Lung (tissue), 12 donors: ENCODE measurements around the gene MMP8. TPM values are rescaled to one million over a fixed set of nuclear protein-coding genes. Genes with fewer than 3 reads are reported as not detected.

Experiments
- ATAC-seq: fragments of 200-7000 bp; cut with Tn5 transposase; one replicate; pipeline ENCODE4 v1.9.1; 2020; ENCODE audit warnings: moderate number of reproducible peaks; ENCODE audit not compliant: insufficient read depth, low FRiP score
- DNase-seq, 3 donors: peaks; one replicate each; pipeline ENCODE4 v3.0.0-alpha.2; 2013 to 2017
- H3K27ac ChIP-seq, 2 donors: one replicate each; pipeline ENCODE4 v1.5.1; 2013; ENCODE audit warnings: mild to moderate bottlenecking in 2 of 2, moderate library complexity in 2 of 2, control low read depth in 1 of 2, inconsistent platforms in 1 of 2, low read depth in 1 of 2, low read length in 1 of 2
- H3K27me3 ChIP-seq, 3 donors: one replicate each; pipeline ENCODE4 v1.5.1; 2013; ENCODE audit warnings: low read length in 2 of 3; ENCODE audit not compliant: control insufficient read depth in 3 of 3, insufficient read depth in 3 of 3
- H3K36me3 ChIP-seq, 4 donors: one replicate each; pipeline ENCODE4 v1.5.1; 2013; ENCODE audit warnings: low read length in 4 of 4, mild to moderate bottlenecking in 1 of 4, moderate library complexity in 1 of 4; ENCODE audit not compliant: control insufficient read depth in 4 of 4, insufficient read depth in 4 of 4
- H3K4me1 ChIP-seq, 5 donors: one replicate each; pipeline ENCODE4 v1.5.1; 2013; ENCODE audit warnings: low read length in 5 of 5, mild to moderate bottlenecking in 2 of 5, moderate library complexity in 1 of 5; ENCODE audit not compliant: control insufficient read depth in 5 of 5, insufficient read depth in 5 of 5
- H3K4me3 ChIP-seq: one replicate; pipeline ENCODE4 v1.5.1; 2013; ENCODE audit warnings: mild to moderate bottlenecking, control low read depth, moderate library complexity
- H3K9ac ChIP-seq, 2 donors: one replicate each; pipeline ENCODE4 v1.5.1; 2013; ENCODE audit warnings: low read length in 2 of 2, control low read depth in 1 of 2; ENCODE audit not compliant: insufficient read depth in 1 of 2
- H3K9me3 ChIP-seq, 4 donors: one replicate each; pipeline ENCODE4 v1.5.1; 2013; ENCODE audit warnings: low read length in 3 of 4, mild to moderate bottlenecking in 1 of 4, moderate library complexity in 1 of 4; ENCODE audit not compliant: control insufficient read depth in 4 of 4, insufficient read depth in 3 of 4
- CTCF ChIP-seq: IDR thresholded peaks from 2 replicates; pipeline ENCODE4 v1.5.1; 2012; ENCODE audit warnings: mild to moderate bottlenecking; ENCODE audit errors: control extremely low read depth, extremely low read depth
- WGBS, 2 donors: extraction: QIAGEN DNeasy Blood & Tissue Kit; methylation state at CpG; one replicate each; pipeline ENCODE4 v1.1.7; 2013; 5-methylcytosine and 5-hydroxymethylcytosine counted together
- polyA plus RNA-seq, 2 donors: library from polyadenylated mRNA; stranded (reverse); fragments of 200-250 nt; gene quantifications; one replicate each; pipeline ENCODE4 v1.2.1, GENCODE V29; 2013
- total RNA-seq, 2 donors: library from RNA; depleted of rRNA in 1 of 2; stranded (reverse); fragments of >200 nt in 1 of 2; gene quantifications; one replicate each; pipeline ENCODE4 v1.2.1, GENCODE V29; 2014 to 2021
- donor health status: control.
- donor health status: control.
- donor health status: Bipolar disorder and iron deficiency.
- donor health status: healthy.
- donor health status: DM: yes; HTN: yes; CAD: no.

Gene MMP8
- total and polyA plus RNA-seq, 4 donors: 0.30 to 77.5 (median 1.6) TPM

- Histone ChIP-seq H3K9ac (no peak overlapping the region), H3K27me3 (no peaks in the 10 kb centered on the region), H3K27ac (no peak overlapping the region), H3K4me1 (no peaks in the 10 kb centered on the region), H3K36me3 (no peaks in the 10 kb centered on the region), H3K4me3 (no peak overlapping the region), H3K9me3 (no peaks in the 10 kb centered on the region)
- ATAC-seq: no peak
- no peak for DNase-seq
- TF ChIP-seq CTCF: no peak
- 76 to 88% methylated on average over 3 of the region's 3 CpGs for WGBS, 2 donors
Observed at GRCh38 chr11:102669664-102670063, 55.1 kb downstream of the MMP8 start.

- DNase-seq (peak; percentile 21 to 63 (median 42)), ATAC-seq (peak; percentile 62)
- H3K36me3 ChIP-seq: no peaks in the 10 kb centered on the region
- TF ChIP-seq CTCF: peak; percentile 59
- no peaks in the 10 kb centered on the region for H3K27me3 ChIP-seq
- H3K9me3 ChIP-seq: no peaks in the 10 kb centered on the region
- no peak overlapping the region for H3K9ac ChIP-seq
- H3K4me3 ChIP-seq: no peak overlapping the region
- no peak overlapping the region for H3K27ac ChIP-seq
- WGBS, 2 donors: 11% methylated on average over 4 of the region's 4 CpGs
- H3K4me1 ChIP-seq: no peaks in the 10 kb centered on the region
Observed at GRCh38 chr11:102666331-102666957, 58.3 kb downstream of the MMP8 start.

GRCh38 chr11:102664001-102664752, 60.6 kb downstream of the MMP8 start:
- no peak for TF ChIP-seq CTCF

More at GRCh38 chr11:102664001-102664752, 60.6 kb downstream of the MMP8 start:
- Histone ChIP-seq H3K4me3 (no peak overlapping the region), H3K4me1 (no peaks in the 10 kb centered on the region), H3K27ac (no peak overlapping the region), H3K27me3 (no peaks in the 10 kb centered on the region), H3K9ac (no peak overlapping the region), H3K36me3 (no peaks in the 10 kb centered on the region), H3K9me3 (no peaks in the 10 kb centered on the region)
- 76 to 82% methylated on average over 13 of the region's 13 CpGs for WGBS, 2 donors
- DNase-seq: no peak
- ATAC-seq: no peak
